Effector memory CD8-positive, alpha-beta T cell (primary cell): ENCODE results near the gene PAX5.
"Not testable (repeated sequence)": the region's sequence is repeated elsewhere in the genome, so short reads cannot be mapped to it uniquely, and the experiment has no call there.

Experiments used
- ATAC-seq: fragments of 150-1000 bp; cut with Tn5 transposase; replicated peaks from 2 replicates; pipeline ENCODE4 v1.10.0; 2021; ENCODE audit warnings: mild to moderate bottlenecking, moderate library complexity
- DNase-seq, 3 experiments: peaks; one replicate each; pipeline ENCODE4 v3.0.0; 2021
- H3K27ac Mint-ChIP-seq, 2 donors: one replicate each; pipeline ENCODE4 v1.8.0; 2022; ENCODE audit warnings: mild to moderate bottlenecking in 2 of 2, mixed read lengths in 2 of 2, moderate library complexity in 2 of 2
- H3K27me3 Mint-ChIP-seq, 2 donors: one replicate each; pipeline ENCODE4 v1.8.0; 2022; ENCODE audit warnings: mixed read lengths in 2 of 2
- H3K36me3 Mint-ChIP-seq: one replicate; pipeline ENCODE4 v1.8.0; 2022; ENCODE audit warnings: mild to moderate bottlenecking, moderate library complexity, mixed read lengths; ENCODE audit not compliant: insufficient read depth
- H3K4me1 Mint-ChIP-seq, 2 donors: one replicate each; pipeline ENCODE4 v1.8.0; 2022; ENCODE audit warnings: low read depth in 2 of 2, mixed read lengths in 2 of 2
- H3K4me3 Mint-ChIP-seq, 2 donors: one replicate each; pipeline ENCODE4 v1.8.0; 2022; ENCODE audit warnings: mild to moderate bottlenecking in 2 of 2, mixed read lengths in 2 of 2, moderate library complexity in 2 of 2
- H3K9me3 Mint-ChIP-seq, 2 donors: one replicate each; pipeline ENCODE4 v1.8.0; 2022; ENCODE audit warnings: mixed read lengths in 2 of 2

Gene PAX5

DNA sequence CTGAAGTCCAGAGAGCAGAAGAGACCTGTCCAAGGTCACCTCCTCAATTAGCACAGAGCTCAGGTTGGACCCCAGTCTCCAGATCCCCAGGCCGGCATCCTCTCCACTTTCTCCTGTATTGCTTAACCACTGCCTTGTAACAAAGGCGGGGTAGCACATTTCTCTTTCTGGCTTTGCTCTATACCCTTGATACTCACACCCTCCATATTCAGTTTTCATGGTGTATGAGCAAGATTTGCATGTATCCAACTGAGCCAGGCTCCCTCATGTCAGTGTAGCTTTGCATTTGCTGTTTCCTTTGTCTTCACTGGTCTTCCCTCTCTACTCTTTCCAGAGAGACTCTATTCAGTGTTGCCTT, 20.3 kb upstream of the PAX5 start:
- not testable (repeated sequence) for H3K36me3 Mint-ChIP-seq, DNase-seq, H3K27ac Mint-ChIP-seq, H3K4me3 Mint-ChIP-seq, H3K9me3 Mint-ChIP-seq, ATAC-seq, H3K4me1 Mint-ChIP-seq
- H3K27me3 Mint-ChIP-seq, result peaks cover 71 to 86% of the 10 kb centered on the region in 2 donors

DNA sequence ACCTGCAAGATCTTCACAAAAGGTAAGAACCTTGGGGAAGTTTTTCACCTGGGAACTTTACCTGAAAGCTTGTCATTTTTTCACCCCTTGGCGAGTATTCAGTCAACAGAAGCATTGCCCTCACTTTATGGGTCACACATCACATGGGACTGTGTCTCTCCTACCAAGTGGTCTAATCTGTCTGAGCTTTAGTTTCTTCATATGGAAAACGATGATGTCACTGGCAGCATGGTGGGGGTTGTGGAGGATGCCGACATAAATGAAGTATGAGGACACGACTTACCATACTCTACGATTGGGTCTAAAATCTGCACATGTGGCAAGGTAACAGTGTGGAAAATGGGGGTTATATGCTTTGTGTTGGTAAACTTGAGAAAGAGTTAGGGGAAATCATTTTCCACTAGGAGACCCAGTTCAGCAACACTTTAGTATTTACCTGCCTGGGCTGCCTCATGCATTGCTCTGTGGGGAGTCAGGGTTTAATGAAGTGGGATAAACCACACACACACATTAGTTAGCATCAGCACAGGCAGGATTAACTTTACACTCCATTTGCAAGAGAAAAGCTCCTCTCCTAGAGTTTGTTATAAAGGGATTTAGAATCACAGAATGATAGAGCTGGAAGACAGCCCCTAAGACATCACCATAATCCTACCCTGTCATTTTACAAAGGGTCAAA, 19.8 kb upstream of the PAX5 start:
- DNase-seq (no peak), ATAC-seq (no peak)
- Mint-ChIP-seq H3K4me3 (no peak overlapping the region), H3K27me3 (peaks cover 69 to 86% of the 10 kb centered on the region in 2 donors), H3K27ac (no peak overlapping the region), H3K36me3 (no peaks in the 10 kb centered on the region), H3K4me1 (no peaks in the 10 kb centered on the region), H3K9me3 (no peaks in the 10 kb centered on the region)

DNA sequence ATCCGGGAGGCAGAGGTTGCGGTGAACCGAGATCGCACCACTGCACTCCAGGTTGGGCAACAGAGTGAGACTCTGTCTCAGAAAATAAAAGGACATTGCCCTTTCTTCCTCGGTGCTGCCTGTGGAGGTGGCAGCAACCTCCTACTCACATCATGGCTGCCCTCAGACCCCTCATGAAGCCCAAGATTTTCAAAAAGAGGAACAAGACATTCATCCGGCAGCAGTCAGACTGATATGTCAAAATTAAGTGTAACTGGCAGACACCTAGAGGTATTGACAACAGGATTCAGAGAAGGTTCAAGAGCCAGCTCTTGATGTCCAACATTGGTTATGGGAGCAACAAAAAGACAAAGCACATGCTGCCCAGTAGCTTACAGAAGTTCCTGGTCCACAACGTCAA, 12.6 kb upstream of the PAX5 start:
- Mint-ChIP-seq H3K27me3 (peaks cover 51 to 79% of the 10 kb centered on the region in 2 donors), H3K36me3 (no peaks in the 10 kb centered on the region), H3K9me3 (no peaks in the 10 kb centered on the region), H3K4me1 (no peaks in the 10 kb centered on the region), H3K27ac (no peak overlapping the region), H3K4me3 (no peak overlapping the region)
- DNase-seq (no peak), ATAC-seq (no peak)

DNA sequence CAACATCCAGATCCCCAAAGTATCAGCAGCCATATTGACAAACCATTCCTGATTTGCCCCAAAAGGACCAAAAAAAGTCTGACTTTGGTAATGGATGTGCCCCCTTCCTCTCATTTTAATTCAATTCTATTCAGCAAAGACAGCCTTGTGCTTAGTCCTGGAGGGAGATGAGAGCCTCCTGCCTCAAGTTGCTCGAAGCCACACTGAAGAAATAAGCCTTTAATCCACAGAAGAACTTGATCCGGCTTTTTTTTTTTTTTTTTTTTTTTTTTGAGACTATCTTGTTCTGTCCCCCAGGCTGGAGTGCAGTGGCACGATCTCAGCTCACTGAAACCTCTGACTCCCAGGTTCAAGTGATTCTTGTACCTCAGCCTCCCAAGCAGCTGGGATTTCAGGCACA, 8.4 kb upstream of the PAX5 start:
- DNase-seq, result no peak
- H3K27ac Mint-ChIP-seq, result no peak overlapping the region
- no peaks in the 10 kb centered on the region for H3K36me3 Mint-ChIP-seq
- peaks cover 0 to under 1% of the 10 kb centered on the region in 2 donors for H3K4me1 Mint-ChIP-seq
- no peaks in the 10 kb centered on the region for H3K9me3 Mint-ChIP-seq
- no peak for ATAC-seq
- H3K27me3 Mint-ChIP-seq, result peaks cover 35 to 91% of the 10 kb centered on the region in 2 donors
- no peak overlapping the region for H3K4me3 Mint-ChIP-seq

DNA sequence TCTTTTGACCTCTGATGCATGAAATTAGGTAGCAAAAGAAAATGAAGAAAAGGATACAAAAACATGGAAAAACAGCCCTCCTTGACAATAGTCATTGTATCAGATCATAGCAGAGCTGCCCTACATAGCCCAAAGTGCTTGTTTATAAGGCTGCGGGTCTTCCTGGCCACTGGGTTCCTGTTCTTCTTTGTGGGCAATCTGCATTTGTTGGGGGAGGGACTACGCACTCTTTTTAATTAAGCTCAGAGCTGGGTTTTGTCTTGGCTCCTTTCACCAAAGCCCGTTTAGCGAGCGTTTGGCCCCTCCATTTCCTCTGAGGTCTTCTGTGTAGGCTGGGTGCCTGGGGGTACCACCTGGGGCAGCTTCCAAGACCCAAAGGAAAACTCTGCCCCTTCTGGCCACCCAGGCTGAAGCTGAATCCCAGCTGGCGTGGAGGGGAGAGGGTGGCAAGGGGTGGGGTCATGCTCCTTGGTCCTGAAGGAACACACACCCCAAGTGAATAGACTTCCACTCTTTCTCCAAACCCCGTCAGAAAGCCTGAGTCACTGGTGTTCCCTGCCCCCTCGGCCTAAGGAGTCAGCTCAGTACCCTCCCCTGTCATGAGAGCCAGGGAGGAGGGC, 6.5 kb upstream of the PAX5 start:
- Mint-ChIP-seq H3K9me3 (no peaks in the 10 kb centered on the region), H3K27me3 (peaks cover 43 to 93% of the 10 kb centered on the region in 2 donors), H3K36me3 (peaks cover 7% of the 10 kb centered on the region), H3K4me1 (peaks cover 13 to 16% of the 10 kb centered on the region in 2 donors), H3K4me3 (no peak overlapping the region), H3K27ac (no peak overlapping the region)
- DNase-seq, result no peak
- no peak for ATAC-seq

DNA sequence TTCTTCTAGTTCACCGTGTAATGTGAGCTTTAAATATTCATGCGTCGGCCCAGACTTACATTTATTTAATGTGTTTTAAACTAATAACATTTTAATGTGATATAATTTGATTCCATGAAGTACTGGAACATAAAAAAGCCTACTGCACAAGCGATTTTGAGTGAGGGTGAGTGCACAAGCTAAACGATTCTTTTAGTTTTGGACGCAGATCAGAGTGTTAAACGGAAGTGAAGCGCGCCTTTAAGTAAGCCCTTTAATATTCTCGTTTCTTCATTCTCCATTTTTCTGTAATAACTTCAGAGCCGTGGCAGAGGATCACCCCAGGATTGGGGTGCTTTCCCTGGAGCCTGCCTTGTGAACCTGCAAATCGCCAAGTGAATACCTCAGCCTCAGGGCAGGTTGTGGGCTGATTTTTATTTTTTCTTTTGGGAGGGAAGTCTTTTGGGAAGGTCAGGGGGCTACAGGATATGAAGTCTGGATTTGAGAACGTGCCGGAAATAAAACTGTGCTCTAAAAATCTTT, 4.9 kb upstream of the PAX5 start:
- H3K27me3 Mint-ChIP-seq, result peaks cover 49 to 93% of the 10 kb centered on the region in 2 donors
- H3K4me1 Mint-ChIP-seq, result peaks cover 19 to 21% of the 10 kb centered on the region in 2 donors
- no peak overlapping the region for H3K27ac Mint-ChIP-seq
- peaks cover 7% of the 10 kb centered on the region for H3K36me3 Mint-ChIP-seq
- no peak for DNase-seq
- no peak overlapping the region for H3K4me3 Mint-ChIP-seq
- H3K9me3 Mint-ChIP-seq, result no peaks in the 10 kb centered on the region
- no peak for ATAC-seq

DNA sequence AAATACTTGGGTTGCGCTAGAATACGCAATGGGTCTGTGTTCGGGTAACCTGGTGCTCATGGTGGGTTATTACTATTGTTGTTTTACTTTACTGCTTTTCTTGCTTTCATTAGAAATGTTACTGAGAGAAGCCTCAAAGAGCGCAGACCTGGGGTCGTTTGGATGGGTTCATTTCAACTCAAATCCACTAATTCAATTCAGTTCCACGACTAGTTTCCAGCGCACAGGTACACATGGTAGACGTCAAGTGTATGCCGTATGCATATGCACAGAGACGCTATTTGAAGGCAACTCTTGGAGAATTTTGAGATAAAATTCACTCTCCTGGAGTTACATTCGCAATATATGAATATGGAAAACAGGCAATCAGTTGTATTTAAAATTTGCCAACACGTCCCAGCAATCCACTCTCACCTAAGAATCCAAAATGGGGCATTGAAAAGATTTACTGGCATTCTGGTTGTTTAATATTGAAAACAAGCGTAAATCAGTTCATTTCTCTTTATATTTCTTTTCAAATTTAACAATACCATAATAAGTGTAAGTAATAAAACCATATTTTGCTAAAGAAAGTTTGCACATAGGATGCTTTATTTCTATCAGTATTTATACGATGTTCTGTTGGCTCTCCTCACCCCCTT, 4.4 kb upstream of the PAX5 start:
- peaks cover 48 to 93% of the 10 kb centered on the region in 2 donors for H3K27me3 Mint-ChIP-seq
- ATAC-seq (no peak), DNase-seq (no peak)
- H3K27ac Mint-ChIP-seq, result no peak overlapping the region
- H3K4me1 Mint-ChIP-seq, result peaks cover 19 to 22% of the 10 kb centered on the region in 2 donors
- peak overlapping the region; percentile 81 to 83 for H3K4me3 Mint-ChIP-seq
- H3K9me3 Mint-ChIP-seq, result no peaks in the 10 kb centered on the region
- H3K36me3 Mint-ChIP-seq, result peaks cover 7% of the 10 kb centered on the region

DNA sequence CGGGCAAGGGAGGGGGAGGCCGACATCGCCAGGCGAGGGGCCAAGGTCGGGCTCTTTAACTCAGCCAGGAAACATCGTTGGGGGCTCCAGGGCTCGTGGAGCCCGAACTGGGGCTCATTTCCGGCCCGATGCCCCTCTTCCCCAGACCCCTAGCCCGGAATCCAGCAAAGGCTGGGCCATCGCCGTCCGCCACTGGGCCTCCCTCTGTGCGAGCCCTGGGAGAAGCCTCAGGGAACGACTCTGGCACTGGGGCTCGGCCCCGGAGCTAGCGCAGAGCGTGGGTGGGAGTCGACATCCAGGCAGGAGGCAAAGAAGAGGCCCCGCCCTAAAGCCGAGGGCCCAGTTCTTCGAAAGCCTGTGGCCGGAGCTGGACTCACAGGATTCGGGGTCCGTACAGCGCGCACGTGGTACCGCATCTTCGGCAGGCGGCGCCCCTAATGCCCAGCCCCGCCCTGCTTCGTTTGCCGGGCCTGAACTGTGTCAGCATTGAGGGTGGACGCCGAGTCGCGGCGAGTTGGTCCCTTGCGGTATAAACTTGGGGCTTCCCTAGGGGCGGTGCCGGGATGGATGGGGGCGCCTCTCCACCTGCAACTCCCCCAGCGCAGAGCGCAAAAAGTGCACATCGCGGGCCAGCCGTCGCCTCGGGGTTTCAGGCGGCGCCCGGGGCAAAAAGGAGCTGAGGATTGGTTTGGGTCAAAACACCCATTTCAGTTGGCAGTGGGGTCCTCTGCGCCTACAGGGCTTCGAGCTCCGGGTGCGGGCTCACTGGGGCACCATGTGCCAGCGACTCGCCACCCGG, 3.6 kb upstream of the PAX5 start:
- DNase-seq, result no peak
- Mint-ChIP-seq H3K27ac (peak overlapping the region; percentile 4 to 17), H3K36me3 (peaks cover 7% of the 10 kb centered on the region), H3K9me3 (no peaks in the 10 kb centered on the region), H3K4me1 (peaks cover 19 to 22% of the 10 kb centered on the region in 2 donors), H3K27me3 (peaks cover 48 to 93% of the 10 kb centered on the region in 2 donors), H3K4me3 (peak overlapping the region; percentile 81 to 83)
- ATAC-seq, result no peak

DNA sequence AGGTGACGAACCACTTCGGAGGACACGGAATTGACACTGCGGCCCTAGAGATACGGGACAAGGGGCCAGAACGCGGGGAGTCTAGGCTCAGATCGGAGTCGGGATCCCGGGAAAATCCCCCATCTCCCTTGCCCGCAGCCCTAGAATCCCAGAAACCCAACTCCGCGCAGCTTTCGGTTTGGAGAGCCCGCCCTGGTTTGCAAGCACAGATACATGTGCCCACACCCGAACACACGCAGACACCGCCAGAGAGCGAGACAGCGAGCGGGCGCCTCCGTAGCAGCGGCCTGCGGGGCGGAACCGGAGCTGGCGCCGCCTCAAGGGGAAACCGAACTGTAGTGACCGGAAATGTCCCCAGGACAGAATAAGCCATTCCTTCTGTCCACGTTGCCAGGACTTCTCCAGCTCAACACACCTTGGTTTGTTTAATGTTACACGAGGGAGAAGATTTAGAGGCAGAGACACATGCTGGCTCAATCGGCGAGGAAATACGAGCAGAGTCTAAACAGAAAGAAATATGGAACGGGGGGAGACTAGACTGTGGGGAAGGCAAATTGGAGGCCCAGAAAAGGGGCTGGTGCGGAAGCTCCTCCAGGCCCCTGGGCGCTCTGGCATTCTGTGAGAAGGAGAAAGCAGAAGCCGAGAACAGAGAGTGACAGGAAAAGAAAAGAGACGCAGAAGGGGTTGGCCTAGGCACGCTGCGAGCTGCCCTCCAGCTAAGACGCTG, 2.9 kb upstream of the PAX5 start:
- Mint-ChIP-seq H3K27ac (peak overlapping the region; percentile 4 to 17), H3K27me3 (peaks cover 52 to 93% of the 10 kb centered on the region in 2 donors)

DNA sequence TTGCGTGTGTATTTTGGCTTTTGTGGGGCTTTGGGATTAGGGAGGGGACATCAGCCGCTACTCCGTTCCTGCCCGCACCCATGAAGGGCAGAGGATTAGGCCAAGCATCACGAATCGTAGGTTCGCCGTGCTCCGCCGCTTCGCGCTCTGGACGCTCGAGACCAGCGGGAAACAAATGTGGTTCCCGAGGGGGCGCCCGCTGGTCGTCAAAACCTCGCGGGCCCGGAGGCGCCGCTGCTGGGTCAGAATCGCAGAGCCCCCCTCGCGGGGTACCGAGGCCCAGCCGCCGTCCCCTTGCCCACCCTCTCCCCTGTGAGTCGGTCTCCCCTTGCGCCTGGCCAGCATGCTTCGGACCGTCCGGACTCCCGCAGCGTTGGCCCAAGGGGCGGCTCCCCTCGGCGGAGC, 2.3 kb upstream of the PAX5 start:
- Mint-ChIP-seq H3K4me3 (peak overlapping the region; percentile 81 to 83), H3K27me3 (peaks cover 54 to 93% of the 10 kb centered on the region in 2 donors), H3K4me1 (peaks cover 19 to 22% of the 10 kb centered on the region in 2 donors), H3K9me3 (no peaks in the 10 kb centered on the region), H3K27ac (no peak overlapping the region), H3K36me3 (peaks cover 7% of the 10 kb centered on the region)
- no peak for DNase-seq
- ATAC-seq, result peak; percentile 4

More for the DNA sequence above, 2.9 kb upstream of the PAX5 start:
- H3K9me3 Mint-ChIP-seq, result no peaks in the 10 kb centered on the region
- DNase-seq (peak in 1 of 3 experiments; percentile 27), ATAC-seq (peak; percentile 69)
- H3K4me3 Mint-ChIP-seq, result peak overlapping the region; percentile 81 to 83
- peaks cover 7% of the 10 kb centered on the region for H3K36me3 Mint-ChIP-seq
- peaks cover 19 to 22% of the 10 kb centered on the region in 2 donors for H3K4me1 Mint-ChIP-seq

DNA sequence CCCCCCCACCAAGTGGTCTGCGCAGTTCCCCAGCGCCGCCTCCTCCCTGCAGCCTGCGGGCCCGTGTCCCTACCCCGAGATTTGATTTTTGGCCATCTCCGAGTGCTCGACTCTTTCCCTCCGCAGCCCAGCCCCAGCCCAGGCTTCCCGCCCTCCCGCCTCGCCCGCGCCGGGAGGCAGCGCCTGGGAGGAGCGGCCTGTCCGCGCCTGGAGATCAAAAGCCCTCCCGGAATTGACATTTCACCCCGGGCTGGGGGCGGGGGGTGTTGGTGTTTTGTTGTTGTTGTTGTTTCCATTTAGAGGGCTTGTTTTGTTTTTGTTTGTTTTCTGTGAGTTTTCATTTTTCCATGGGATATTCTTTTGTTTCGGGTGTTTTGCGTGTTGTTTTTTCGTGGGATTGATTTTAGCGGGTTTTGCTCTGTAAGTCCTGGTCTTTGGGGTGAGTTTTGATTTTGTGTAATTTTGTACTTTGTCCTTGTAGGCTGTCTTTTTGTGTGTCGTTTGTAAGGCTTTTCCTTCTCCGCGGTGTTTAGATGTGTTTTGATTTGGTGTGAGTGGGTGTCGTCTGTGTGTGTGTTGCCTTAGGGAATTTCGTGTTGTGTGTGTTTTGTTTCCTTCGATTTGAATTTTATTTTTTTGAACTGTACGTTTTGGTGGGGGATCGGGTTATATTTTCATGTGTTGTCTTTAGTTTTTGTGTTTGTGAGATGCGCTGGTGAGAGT, 1.7 kb upstream of the PAX5 start:
- Mint-ChIP-seq H3K9me3 (no peaks in the 10 kb centered on the region), H3K27me3 (peaks cover 60 to 93% of the 10 kb centered on the region in 2 donors), H3K36me3 (peaks cover 7% of the 10 kb centered on the region), H3K4me1 (peaks cover 19 to 22% of the 10 kb centered on the region in 2 donors), H3K27ac (no peak overlapping the region), H3K4me3 (peak overlapping the region; percentile 81 to 83)
- no peak for ATAC-seq
- no peak for DNase-seq

DNA sequence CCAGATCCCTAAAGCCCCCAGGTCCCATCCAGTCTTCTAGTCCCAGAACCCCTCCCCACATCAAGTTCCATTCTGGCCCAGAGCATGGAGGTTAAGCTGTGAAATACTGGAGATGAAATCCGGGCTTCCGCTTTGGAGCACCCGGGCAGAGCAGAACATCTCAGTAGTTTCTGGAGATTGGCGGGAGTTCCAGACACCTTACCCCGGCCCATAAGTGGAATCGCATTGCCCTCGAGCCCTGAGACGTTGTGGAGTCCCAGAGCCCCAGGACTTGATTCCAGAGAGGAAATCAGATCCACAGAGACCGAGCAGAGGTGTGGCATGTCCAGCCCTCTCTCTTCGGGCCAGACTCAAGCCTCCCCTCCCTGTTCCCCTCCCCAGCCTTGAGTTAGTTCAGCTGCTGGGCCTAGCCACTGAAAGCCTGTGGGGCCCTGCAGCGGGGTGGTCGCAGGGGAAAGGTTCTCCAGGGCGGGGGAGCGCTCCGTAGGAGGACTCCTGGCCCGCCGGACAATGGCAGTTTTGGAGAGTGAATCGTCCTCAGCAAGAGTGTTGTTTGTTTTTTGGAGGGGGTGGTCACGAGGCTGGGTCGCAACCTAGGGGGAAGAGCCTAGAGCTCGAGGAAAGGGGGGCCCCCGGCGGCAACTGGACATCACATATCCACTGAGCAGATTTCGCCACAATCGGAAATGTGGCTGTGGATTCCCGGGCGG, 1.0 kb upstream of the PAX5 start:
- Mint-ChIP-seq H3K36me3 (peaks cover 7% of the 10 kb centered on the region), H3K27me3 (peaks cover 67 to 94% of the 10 kb centered on the region in 2 donors), H3K4me1 (peaks cover 22 to 24% of the 10 kb centered on the region in 2 donors), H3K27ac (no peak overlapping the region), H3K4me3 (peak overlapping the region; percentile 81 to 83), H3K9me3 (no peaks in the 10 kb centered on the region)
- DNase-seq (no peak), ATAC-seq (no peak)
